OCI-LY1 (cell line): ENCODE measurements around the gene BUD31.

Experiments
- CTCF ChIP-seq: fragments of 200-600 bp; sonication (generic), shearing (Covaris generic); IDR thresholded peaks from 2 replicates; pipeline ENCODE4 v1.5.1; 2017; ENCODE audit warnings: mild to moderate bottlenecking, antibody characterized with exemption, low read length, moderate library complexity, mixed read lengths
- EZH2 ChIP-seq: fragments of 200-600 bp; sonication (generic), shearing (Covaris generic); IDR thresholded peaks from 2 replicates; pipeline ENCODE4 v1.8.0; 2017; ENCODE audit warnings: borderline replicate concordance, mixed run types, mild to moderate bottlenecking, antibody characterized with exemption, low read length, moderate library complexity, mixed read lengths

GRCh38 chr7:99422625-99423024 is 13.9 kb downstream of the BUD31 start:
- no peak for TF ChIP-seq EZH2
- TF ChIP-seq CTCF, result no peak
